Nephron progenitor cell (in vitro differentiated cells): ENCODE results near the gene IFRD1.

ENCODE experiments used
- DNase-seq: peaks from one replicate; pipeline ENCODE4 v3.0.0; 2021
- H3K27ac Mint-ChIP-seq: 2 replicates; pipeline ENCODE4 v1.8.0; 2021; ENCODE audit warnings: mild to moderate bottlenecking, moderate library complexity, mixed read lengths
- H3K27me3 Mint-ChIP-seq: 2 replicates; pipeline ENCODE4 v1.8.0; 2021; ENCODE audit warnings: mild to moderate bottlenecking, low read depth, mixed read lengths; ENCODE audit not compliant: poor library complexity
- H3K36me3 Mint-ChIP-seq: 2 replicates; pipeline ENCODE4 v1.8.0; 2021; ENCODE audit warnings: low read depth, mixed read lengths
- H3K4me1 Mint-ChIP-seq: 2 replicates; pipeline ENCODE4 v1.8.0; 2021; ENCODE audit warnings: mixed read lengths
- H3K4me3 Mint-ChIP-seq: 2 replicates; pipeline ENCODE4 v1.8.0; 2021; ENCODE audit warnings: mild to moderate bottlenecking, moderate library complexity, mixed read lengths
- H3K9me3 Mint-ChIP-seq: 2 replicates; pipeline ENCODE4 v1.8.0; 2021; ENCODE audit warnings: mild to moderate bottlenecking, moderate library complexity, mixed read lengths
- CTCF ChIP-seq: fragments of 200-600 bp; sonication (generic); IDR thresholded peaks from 2 replicates; pipeline ENCODE4 v1.5.0; 2021; ENCODE audit warnings: antibody characterized with exemption

The IFRD1 gene

GRCh38 chr7:112467867-112468266 is 17.6 kb downstream of the IFRD1 start:
- Mint-ChIP-seq H3K4me1 (no peaks in the 10 kb centered on the region), H3K9me3 (no peaks in the 10 kb centered on the region), H3K27me3 (no peaks in the 10 kb centered on the region), H3K27ac (no peak overlapping the region), H3K4me3 (no peak overlapping the region), H3K36me3 (peaks cover 84% of the 10 kb centered on the region)
- TF ChIP-seq CTCF = no peak
- DNase-seq = no peak

GRCh38 chr7:112470194-112470593 is 19.9 kb downstream of the IFRD1 start:
- H3K36me3 Mint-ChIP-seq = peaks cover 84% of the 10 kb centered on the region
- no peaks in the 10 kb centered on the region for H3K9me3 Mint-ChIP-seq
- DNase-seq = no peak
- H3K27me3 Mint-ChIP-seq = no peaks in the 10 kb centered on the region
- H3K4me1 Mint-ChIP-seq = no peaks in the 10 kb centered on the region
- no peak overlapping the region for H3K27ac Mint-ChIP-seq
- no peak for TF ChIP-seq CTCF
- no peak overlapping the region for H3K4me3 Mint-ChIP-seq

DNA sequence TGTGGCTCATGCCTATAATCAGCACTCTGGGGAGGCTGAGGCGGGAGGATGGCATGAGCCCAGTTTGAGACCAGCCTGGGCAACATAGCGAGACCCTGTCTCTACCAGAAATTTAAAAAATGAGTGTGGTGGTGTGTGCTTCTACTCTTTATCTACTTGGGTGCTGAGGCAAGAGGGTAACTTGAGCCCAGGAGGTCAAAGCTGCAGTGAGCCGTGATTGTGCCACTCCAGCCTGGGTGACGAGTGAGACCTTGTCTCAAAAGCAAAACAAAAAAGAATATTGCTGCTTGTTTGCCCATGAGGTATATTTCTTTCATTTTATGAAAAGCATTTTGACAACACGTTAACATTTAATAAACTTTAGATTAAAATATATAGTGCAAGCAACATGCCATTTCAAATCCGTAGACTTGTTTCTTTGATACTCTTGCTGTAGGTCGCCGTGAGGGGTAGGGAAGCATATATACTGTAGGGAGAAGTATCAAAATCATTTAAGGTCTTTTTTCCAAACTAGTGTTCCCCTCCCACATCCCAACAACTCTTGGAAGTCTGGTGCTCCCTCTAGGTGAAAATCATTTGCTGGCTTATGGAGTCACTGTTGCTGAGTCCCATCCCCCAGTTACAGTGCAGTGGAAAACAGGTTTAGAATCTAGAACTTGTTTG is 26.3 kb downstream of the IFRD1 start:
- Mint-ChIP-seq H3K4me1 (no peaks in the 10 kb centered on the region), H3K4me3 (no peak overlapping the region), H3K27ac (no peak overlapping the region), H3K36me3 (peaks cover 63% of the 10 kb centered on the region), H3K27me3 (no peaks in the 10 kb centered on the region), H3K9me3 (no peaks in the 10 kb centered on the region)
- no peak for DNase-seq
- TF ChIP-seq CTCF = no peak

- TF ChIP-seq CTCF = no peak
- no peaks in the 10 kb centered on the region for H3K4me1 Mint-ChIP-seq
- DNase-seq = no peak
- H3K27me3 Mint-ChIP-seq = no peaks in the 10 kb centered on the region
- H3K36me3 Mint-ChIP-seq = peaks cover 18% of the 10 kb centered on the region
- H3K9me3 Mint-ChIP-seq = no peaks in the 10 kb centered on the region
- no peak overlapping the region for H3K27ac Mint-ChIP-seq
- H3K4me3 Mint-ChIP-seq = no peak overlapping the region
Measured at GRCh38 chr7:112481121-112481736, 31.0 kb downstream of the IFRD1 start.

DNA sequence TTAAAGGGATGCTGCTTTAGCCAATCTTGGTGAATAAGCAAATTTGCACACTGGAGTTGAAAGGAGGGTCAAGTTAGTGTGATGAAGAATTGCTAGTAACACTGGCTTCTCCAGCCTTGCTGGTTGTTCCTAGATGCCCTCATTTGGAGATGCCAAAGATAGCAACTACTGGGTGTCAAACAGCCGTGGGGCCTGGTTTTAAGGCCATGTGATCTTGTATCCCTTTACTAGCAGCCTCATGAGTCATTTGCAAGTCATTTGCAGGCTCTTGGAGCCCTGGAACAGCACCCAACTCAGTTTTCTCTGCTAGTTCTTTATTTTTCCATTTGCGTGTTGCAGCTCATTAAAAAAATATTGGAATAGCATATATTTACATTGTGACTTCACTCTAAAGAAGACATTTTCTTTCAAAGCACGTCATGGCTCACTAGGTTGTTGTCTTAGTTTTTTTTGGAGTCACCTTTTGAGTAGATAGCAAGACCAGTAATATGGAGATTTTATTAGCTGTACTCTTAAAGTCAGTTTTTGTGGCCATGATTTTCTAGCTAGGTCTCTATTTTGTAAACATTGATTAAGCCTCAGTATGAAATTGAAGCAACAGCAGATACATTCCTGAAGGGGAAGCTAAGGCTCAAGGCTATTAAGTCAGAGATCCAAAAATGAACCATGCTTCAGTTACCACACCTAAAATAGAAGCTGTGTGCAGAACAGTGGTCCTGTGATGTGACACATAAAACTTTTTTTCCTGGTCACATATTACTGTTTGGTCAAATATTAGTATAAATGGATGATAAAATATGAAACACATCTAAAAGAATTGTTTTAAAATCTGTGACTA is 31.8 kb downstream of the IFRD1 start:
- no peak overlapping the region for H3K4me3 Mint-ChIP-seq
- H3K27ac Mint-ChIP-seq = no peak overlapping the region
- no peaks in the 10 kb centered on the region for H3K27me3 Mint-ChIP-seq
- no peak for DNase-seq
- no peaks in the 10 kb centered on the region for H3K9me3 Mint-ChIP-seq
- H3K36me3 Mint-ChIP-seq = peaks cover 11% of the 10 kb centered on the region
- no peak for TF ChIP-seq CTCF
- no peaks in the 10 kb centered on the region for H3K4me1 Mint-ChIP-seq
